AG09319 (cell line): ENCODE measurements around the gene LRFN5.
"Not testable (repeated sequence)": the region's sequence is repeated elsewhere in the genome, so short reads cannot be mapped to it uniquely, and the experiment has no call there.

ENCODE experiments used
- DNase-seq: peaks from one replicate; pipeline ENCODE4 v3.0.0-alpha.2; 2010; ENCODE audit warnings: low read depth; ENCODE audit errors: extremely low read depth
- CTCF ChIP-seq: IDR thresholded peaks from 2 replicates; pipeline ENCODE4 v1.5.1; 2011; ENCODE audit warnings: low read depth, mild to moderate bottlenecking, inconsistent platforms, low read length, moderate library complexity

Gene LRFN5

GRCh38 chr14:41750575-41750974 lies 143.9 kb downstream of the LRFN5 start:
- peak; percentile 10 for TF ChIP-seq CTCF
- not testable (repeated sequence) for DNase-seq

- TF ChIP-seq CTCF, result no peak
- DNase-seq, result no peak
Observed at GRCh38 chr14:41758011-41758665, 151.5 kb downstream of the LRFN5 start.

- DNase-seq, result no peak
Observed at GRCh38 chr14:41761204-41761603, 154.5 kb downstream of the LRFN5 start.

GRCh38 chr14:41766772-41767171 lies 160.1 kb downstream of the LRFN5 start:
- DNase-seq, result no peak
- TF ChIP-seq CTCF, result no peak

More at GRCh38 chr14:41761204-41761603, 154.5 kb downstream of the LRFN5 start:
- no peak for TF ChIP-seq CTCF

GRCh38 chr14:41773536-41774279 lies 167.0 kb downstream of the LRFN5 start:
- DNase-seq, result no peak
- TF ChIP-seq CTCF, result no peak

- TF ChIP-seq CTCF, result no peak
- no peak for DNase-seq
Observed at GRCh38 chr14:41782511-41782910, 175.8 kb downstream of the LRFN5 start.

- no peak for DNase-seq
- no peak for TF ChIP-seq CTCF
Observed at GRCh38 chr14:41783403-41783802, 176.7 kb downstream of the LRFN5 start.
